AG04449 (cell line): Measurements from ENCODE around the gene ZFHX3.

Experiments
- CTCF ChIA-PET: fragments of 350-600 bp; formaldehyde crosslinking; extraction: SDS; loops from one replicate; lab custom pipeline; 2021; ENCODE audit warnings: antibody characterized with exemption; lab: Yijun Ruan, JAX
- POLR2A ChIA-PET: fragments of 400-600, 350-600 bp; formaldehyde crosslinking; extraction: SDS; loops from one replicate; lab custom pipeline; 2020; ENCODE audit warnings: antibody characterized with exemption, inconsistent platforms; lab: Yijun Ruan, JAX
- DNase-seq: peaks from one replicate; pipeline ENCODE4 v3.0.0-alpha.2; 2010; ENCODE audit warnings: low read depth, low spot score
- H3K4me3 ChIP-seq: 2 replicates; pipeline ENCODE4 v1.5.1; 2011; ENCODE audit warnings: low read depth, mild to moderate bottlenecking, control low read depth, low read length
- TF ChIP-seq, protein P1 (sequence below): IDR thresholded peaks from one replicate; pipeline ENCODE4 v1.5.1; 2011; ENCODE audit warnings: mild to moderate bottlenecking, moderate library complexity, low read length, control low read depth, inconsistent platforms; ENCODE audit not compliant: insufficient read depth; ENCODE audit errors: missing control alignments

The ZFHX3 gene

DNA sequence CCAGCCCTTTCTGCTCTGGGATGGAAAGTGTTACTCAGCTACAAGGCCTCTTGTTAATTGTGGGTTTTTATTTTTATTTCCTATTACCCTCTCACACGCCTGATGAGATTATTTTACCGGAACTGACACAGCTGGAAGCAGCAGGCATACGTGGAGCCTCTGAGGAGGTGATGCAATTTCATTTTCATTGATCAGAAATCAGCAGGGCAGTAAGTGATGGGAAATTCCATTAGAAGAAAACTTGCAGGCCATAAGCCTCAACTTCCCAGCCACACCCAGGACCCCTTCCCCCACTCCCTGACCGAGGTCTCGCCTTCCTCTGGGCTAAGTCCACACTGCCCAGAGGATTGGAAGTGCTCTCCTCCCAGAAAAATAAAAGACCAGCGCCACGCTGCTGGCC is 69.7 kb downstream of the ZFHX3 start:
- DNase-seq = no peak
- ChIA-PET CTCF (interaction anchor here (0.8 kb wide), 1 partner anchor 14 kb away, joined by 3 read pairs; no protein-coding TSS in a partner anchor), POLR2A (interaction anchor here (0.6 kb wide), 1 partner anchor 69 kb away, joined by 3 read pairs; no protein-coding TSS in a partner anchor)
- TF ChIP-seq, protein P1, sequence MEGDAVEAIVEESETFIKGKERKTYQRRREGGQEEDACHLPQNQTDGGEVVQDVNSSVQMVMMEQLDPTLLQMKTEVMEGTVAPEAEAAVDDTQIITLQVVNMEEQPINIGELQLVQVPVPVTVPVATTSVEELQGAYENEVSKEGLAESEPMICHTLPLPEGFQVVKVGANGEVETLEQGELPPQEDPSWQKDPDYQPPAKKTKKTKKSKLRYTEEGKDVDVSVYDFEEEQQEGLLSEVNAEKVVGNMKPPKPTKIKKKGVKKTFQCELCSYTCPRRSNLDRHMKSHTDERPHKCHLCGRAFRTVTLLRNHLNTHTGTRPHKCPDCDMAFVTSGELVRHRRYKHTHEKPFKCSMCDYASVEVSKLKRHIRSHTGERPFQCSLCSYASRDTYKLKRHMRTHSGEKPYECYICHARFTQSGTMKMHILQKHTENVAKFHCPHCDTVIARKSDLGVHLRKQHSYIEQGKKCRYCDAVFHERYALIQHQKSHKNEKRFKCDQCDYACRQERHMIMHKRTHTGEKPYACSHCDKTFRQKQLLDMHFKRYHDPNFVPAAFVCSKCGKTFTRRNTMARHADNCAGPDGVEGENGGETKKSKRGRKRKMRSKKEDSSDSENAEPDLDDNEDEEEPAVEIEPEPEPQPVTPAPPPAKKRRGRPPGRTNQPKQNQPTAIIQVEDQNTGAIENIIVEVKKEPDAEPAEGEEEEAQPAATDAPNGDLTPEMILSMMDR = no peak
- H3K4me3 ChIP-seq = no peak overlapping the region

DNA sequence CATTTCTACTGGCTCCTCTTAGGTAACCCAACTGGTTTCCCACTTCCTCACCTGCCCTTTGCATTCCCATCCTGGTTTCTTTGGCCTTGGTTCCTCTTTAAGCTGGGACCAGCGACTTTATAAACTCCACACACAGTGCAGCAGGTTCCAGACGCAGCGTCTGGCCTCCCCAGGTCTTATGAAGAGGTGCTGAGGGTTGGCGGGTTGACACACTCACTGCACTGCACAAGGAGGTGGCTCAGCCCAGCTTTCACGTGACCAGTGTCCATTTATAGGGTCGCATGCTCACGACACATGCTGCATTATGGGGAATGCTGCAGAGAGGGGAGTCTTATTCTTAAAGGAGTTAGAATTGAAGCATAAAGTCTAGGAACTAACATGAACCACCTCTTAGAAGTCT is 70.8 kb downstream of the ZFHX3 start:
- DNase-seq = no peak
- H3K4me3 ChIP-seq = no peak overlapping the region
- CTCF ChIA-PET = no interaction called here
- TF ChIP-seq, protein P1 = no peak
- POLR2A ChIA-PET = no interaction called here

DNA sequence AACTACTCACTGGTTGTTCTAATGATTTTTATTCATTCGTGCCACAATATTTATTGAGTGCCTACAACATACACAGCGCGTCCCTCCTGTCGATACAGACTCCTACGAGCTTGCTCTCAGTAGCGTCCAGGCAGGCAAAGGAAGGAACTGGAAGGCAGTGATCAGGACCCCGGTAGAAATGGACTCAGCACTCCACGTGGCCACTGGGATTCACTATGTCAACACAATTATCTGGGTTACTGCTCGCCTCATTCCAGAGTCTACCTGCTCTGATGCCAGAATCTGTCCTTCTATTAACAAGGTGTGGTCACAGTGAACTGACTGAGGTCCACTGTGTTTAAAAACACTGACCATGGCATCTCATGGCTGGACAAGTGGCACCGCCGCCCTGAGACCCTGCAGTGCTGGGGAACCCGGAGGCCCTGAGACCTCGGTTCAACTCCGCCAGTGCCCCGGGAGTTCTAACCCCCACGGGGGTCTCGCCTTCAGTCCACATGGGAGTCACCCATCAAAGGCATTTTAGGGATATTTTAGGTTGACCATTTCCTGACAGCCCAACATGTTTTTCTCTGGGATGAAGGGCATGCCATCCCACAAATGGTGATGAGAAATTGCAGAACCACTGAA is 71.4 kb downstream of the ZFHX3 start:
- H3K4me3 ChIP-seq = no peak overlapping the region
- CTCF ChIA-PET = no interaction called here
- TF ChIP-seq, protein P1 = no peak
- DNase-seq = no peak
- POLR2A ChIA-PET = no interaction called here

DNA sequence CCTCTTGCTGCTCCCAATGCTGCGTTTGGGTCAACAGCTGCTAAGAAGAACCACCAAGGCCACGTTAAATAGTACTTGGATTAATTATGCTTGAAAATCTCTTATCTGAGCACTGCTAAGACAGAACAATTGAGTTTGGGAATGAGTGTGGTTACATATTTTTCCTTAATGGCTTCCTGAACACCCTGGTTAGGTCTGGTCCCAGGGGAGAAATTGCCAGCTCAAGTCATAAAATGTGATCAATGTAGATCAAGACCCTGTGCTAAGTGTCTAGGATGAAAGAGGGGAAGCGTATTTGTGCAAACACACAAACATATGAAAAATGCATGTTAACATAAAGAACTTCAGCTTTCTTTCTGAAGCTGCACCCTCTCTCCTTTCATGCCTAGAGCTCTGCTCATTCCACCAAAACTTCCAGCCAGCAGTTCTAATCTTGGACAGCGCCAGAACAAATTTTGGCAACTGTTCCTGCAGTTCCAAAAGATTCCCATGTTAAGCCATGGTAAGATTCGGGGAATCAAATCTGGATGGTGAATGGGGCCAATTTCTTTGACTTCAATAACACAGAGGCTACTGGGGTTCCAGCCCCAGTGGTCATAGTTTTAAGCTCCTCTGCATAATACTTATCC is 72.0 kb downstream of the ZFHX3 start:
- POLR2A ChIA-PET = no interaction called here
- no peak for DNase-seq
- TF ChIP-seq, protein P1 = no peak
- CTCF ChIA-PET = interaction anchor here (1.2 kb wide), 1 partner anchor 12 kb away, joined by 3 read pairs; no protein-coding TSS in a partner anchor
- no peak overlapping the region for H3K4me3 ChIP-seq

DNA sequence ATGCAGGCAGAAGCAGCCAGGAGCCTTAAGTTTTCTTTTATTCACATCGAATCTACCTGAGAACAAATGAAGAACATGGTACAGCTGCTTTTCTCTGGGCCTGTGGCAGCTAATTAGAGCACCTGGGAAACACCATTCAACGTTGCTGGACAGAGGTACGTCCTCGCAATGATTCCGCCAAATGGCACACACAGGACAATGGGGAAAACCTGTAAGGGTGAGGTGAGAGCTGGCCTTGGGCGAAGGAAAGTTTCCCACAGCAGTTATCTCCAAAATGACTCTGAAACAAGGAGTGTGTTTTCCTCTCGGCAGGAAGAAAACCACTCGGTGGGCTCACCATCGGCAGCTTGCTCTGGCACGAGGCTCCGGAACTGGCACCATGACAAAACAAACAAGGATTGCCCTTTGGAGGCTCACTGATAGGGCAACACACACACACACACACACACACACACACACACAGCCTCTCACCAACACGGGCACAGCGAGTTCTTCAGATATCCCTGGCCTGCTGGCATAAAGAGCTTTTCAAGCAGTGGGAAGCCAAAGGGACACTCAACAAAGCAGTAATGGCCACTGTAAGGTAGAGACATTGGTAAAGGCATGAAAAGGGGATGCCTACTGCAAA is 73.7 kb downstream of the ZFHX3 start:
- no peak overlapping the region for H3K4me3 ChIP-seq
- DNase-seq = no peak
- ChIA-PET CTCF (interaction anchor here (0.7 to 1.2 kb wide), 2 partner anchors 11 to 142 kb away, joined by 3 read pairs; no protein-coding TSS in a partner anchor), POLR2A (no interaction called here)
- TF ChIP-seq, protein P1 = no peak
